GM21360 (cell line): Measurements from ENCODE around the gene PLD5.
"Not testable (repeated sequence)": the region's sequence is repeated elsewhere in the genome, so short reads cannot be mapped to it uniquely, and the experiment has no call there.

Experiments used
- ATAC-seq: cut with Tn5 transposase; IDR thresholded peaks from one replicate; pipeline ENCODE4 v1.9.1; 2021; ENCODE audit warnings: mild to moderate bottlenecking, moderate library complexity; ENCODE audit not compliant: unreplicated experiment

The PLD5 gene

GRCh38 chr1:242506724-242507123, 17.8 kb downstream of the PLD5 start:
- ATAC-seq, result no peak

GRCh38 chr1:242489545-242489944, 35.0 kb downstream of the PLD5 start:
- no peak for ATAC-seq

- ATAC-seq, result no peak
These were observed 46.6 kb downstream of the PLD5 start for GRCh38 chr1:242477944-242478343.

GRCh38 chr1:242470774-242471173, 53.7 kb downstream of the PLD5 start:
- ATAC-seq, result no peak

- no peak for ATAC-seq
These were observed 55.7 kb downstream of the PLD5 start for GRCh38 chr1:242468784-242469183.

GRCh38 chr1:242467556-242468145, 56.8 kb downstream of the PLD5 start:
- ATAC-seq, result peak; percentile 82

- ATAC-seq, result no peak
These were observed 61.6 kb downstream of the PLD5 start for GRCh38 chr1:242462867-242463266.

GRCh38 chr1:242459740-242460139, 64.8 kb downstream of the PLD5 start:
- ATAC-seq, result not testable (repeated sequence)

GRCh38 chr1:242456726-242457269, 67.7 kb downstream of the PLD5 start:
- no peak for ATAC-seq

GRCh38 chr1:242455052-242455361, 69.5 kb downstream of the PLD5 start:
- no peak for ATAC-seq

- peak; percentile 78 for ATAC-seq
These were observed 70.0 kb downstream of the PLD5 start for GRCh38 chr1:242454262-242455051.

- ATAC-seq, result no peak
These were observed 71.9 kb downstream of the PLD5 start for GRCh38 chr1:242452573-242452972.

- ATAC-seq, result no peak
These were observed 74.8 kb downstream of the PLD5 start for GRCh38 chr1:242449661-242450060.

GRCh38 chr1:242448910-242449645, 75.4 kb downstream of the PLD5 start:
- ATAC-seq, result no peak

- no peak for ATAC-seq
These were observed 76.8 kb downstream of the PLD5 start for GRCh38 chr1:242447689-242448088.

- no peak for ATAC-seq
These were observed 83.7 kb downstream of the PLD5 start for GRCh38 chr1:242440757-242441156.

- ATAC-seq, result no peak
These were observed 89.3 kb downstream of the PLD5 start for GRCh38 chr1:242435200-242435599.

- ATAC-seq, result no peak
These were observed 91.9 kb downstream of the PLD5 start for GRCh38 chr1:242432491-242433095.

GRCh38 chr1:242431786-242432185, 92.7 kb downstream of the PLD5 start:
- ATAC-seq, result no peak

- no peak for ATAC-seq
These were observed 93.5 kb downstream of the PLD5 start for GRCh38 chr1:242430956-242431355.
